ENCODE data around the gene LDAH.

The LDAH gene

GRCh38 chr2:20678086-20678395 is 144.9 kb downstream of the LDAH start:
- no peak for DNase-seq

GRCh38 chr2:20677301-20678085 is 145.4 kb downstream of the LDAH start:
- no peak for DNase-seq

GRCh38 chr2:20676353-20677215 is 146.3 kb downstream of the LDAH start:
- DNase-seq = no peak

- DNase-seq = no peak
Measured at GRCh38 chr2:20675701-20676352, 147.1 kb downstream of the LDAH start.

DNA sequence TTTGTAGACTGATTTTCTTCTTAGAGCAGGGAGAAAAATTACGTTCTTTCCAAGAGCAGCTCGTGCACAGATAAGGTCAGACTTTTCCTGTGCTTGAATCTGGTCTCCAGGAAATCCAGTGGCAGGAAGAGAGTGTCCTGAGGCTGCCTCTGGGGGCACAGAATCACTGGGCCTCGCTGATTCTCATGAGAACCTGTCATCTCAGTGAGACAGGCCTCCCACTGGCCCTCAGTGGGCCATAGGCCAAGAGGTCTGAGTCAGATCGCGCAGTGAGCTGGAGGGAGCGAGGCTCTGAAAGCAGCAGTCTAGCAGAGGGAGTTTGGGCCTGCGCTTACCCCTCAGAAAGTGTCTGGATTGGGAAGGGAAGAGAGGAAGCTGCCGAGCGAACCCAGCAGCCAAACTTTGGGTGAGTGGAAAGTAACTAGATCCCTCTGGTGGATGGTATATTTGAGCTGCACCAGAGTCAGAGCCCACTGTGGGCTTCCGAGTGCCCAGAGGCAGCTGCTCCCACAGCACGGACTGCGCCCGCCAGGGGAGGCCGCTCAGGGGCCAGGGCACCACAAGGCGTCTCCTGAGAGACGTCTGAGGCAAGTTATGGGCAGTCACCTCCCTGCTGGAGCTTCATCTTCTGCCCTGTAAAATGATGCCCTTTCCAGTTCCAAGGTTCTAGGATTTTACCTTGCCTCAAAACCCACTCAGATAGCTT is 147.8 kb downstream of the LDAH start:
- no peak for DNase-seq

GRCh38 chr2:20674309-20674965 is 148.5 kb downstream of the LDAH start:
- DNase-seq = no peak

DNA sequence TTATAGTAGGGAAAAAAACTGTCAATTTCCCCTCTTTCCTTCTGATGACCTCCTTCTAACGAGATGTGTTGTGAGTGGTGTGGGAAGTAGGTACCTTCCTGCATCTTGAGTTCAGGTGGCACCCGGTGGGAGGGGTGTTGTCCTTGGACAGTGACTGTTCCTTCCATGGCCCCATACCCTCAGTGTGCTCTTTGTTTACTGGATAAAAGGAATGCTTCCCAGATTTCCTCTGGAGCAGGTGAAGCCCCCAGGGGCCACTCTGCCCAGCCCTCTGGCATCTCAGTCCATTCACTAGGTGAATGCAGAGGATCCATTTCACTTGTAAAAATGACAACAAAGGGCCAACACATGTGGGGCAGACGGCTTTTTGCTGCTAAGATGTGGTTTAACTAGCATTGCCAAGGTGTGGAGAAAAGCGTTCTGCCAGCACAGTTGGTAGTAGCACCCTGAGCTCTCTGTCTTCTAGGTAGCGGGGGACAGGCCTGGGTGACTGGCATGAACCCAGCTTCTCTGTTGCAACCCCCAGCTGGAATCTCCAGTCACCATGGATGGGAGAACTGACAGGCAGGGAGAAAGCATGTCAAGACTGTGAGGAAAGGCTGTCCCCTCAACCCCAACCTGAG is 149.1 kb downstream of the LDAH start:
- no peak for DNase-seq

DNA sequence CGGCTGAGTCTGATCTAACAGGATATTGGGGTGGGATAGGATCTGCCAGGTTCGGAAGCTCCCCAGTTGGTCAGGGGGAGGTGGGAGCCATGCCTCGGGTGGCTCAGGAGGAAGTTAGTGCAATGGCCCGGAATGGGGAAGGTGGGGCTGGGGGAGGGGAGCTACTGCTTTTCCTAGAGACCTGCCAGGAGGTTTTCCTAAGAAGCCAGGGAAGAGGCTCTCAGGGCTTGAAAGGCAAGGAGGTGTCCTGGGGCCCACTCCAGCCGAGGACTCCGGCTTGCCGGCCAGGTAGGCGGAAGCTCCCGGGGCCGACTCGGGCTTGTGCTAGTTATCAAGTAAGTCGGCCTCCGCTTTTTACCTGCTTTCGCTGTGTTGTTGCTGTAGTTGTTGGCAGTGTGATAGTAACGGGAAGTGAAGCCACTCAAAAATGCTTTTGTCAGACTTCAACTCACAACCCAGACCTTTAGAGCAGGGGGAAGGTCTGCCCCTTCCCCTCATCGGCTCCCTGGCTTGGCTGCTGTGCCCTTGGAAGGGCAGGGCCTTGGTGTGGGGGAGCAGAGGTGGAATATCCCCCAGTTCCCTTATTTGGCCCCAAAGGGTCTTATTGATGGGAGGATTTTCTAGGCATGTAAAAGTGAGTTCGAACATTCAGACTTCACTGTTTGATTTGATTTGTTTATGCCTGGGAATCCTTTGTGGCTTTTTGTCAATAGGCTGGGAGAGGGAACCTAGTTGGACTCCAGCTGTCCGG is 150.5 kb downstream of the LDAH start:
- DNase-seq = no peak

GRCh38 chr2:20671736-20672080 is 151.2 kb downstream of the LDAH start:
- no peak for DNase-seq

- no peak for DNase-seq
Measured at GRCh38 chr2:20671036-20671735, 151.7 kb downstream of the LDAH start.

DNA sequence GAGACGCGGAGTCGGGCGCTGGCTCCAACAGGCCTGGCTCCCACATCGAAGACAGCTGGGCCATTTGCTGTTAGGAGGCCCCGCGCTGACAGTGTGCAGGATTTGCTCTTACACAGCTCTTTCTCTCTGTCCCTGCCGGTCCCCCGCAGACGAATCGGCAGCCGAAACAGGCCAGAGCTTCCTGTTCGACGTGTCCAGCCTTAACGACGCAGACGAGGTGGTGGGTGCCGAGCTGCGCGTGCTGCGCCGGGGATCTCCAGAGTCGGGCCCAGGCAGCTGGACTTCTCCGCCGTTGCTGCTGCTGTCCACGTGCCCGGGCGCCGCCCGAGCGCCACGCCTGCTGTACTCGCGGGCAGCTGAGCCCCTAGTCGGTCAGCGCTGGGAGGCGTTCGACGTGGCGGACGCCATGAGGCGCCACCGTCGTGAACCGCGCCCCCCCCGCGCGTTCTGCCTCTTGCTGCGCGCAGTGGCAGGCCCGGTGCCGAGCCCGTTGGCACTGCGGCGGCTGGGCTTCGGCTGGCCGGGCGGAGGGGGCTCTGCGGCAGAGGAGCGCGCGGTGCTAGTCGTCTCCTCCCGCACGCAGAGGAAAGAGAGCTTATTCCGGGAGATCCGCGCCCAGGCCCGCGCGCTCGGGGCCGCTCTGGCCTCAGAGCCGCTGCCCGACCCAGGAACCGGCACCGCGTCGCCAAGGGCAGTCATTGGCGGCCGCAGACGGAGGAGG is 152.4 kb downstream of the LDAH start:
- DNase-seq = no peak

- DNase-seq = no peak
Measured at GRCh38 chr2:20669562-20670314, 153.2 kb downstream of the LDAH start.

DNA sequence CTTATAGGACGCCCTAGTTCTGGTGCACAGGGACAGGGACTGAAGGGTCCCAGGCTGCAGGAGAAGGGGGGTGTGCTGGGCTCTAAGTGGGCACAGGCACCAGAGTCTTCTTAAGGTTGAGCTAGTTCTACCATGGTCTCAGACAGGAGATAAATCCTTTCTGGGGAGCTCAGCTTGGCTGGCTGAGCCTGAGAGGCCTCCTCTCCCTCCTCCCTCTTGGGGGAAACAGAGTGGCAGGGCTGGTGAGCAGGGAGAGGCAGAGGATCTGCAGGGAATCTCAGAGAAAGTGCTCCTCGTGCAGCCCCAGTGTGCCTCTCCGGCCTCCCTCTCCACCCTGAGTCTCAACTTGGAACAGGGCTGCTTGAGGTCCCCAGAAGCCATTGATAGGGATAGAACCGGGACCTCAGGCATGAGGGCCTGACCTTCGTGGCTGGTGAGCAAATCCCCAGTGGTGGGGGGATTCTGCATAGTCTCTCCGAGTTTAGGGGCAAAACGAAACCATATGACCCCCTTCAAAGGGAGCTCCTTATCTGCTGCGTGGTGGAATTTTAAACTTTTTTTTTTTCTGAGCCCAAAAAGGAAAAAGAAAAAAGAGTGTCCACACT is 153.9 kb downstream of the LDAH start:
- DNase-seq = no peak

- DNase-seq = no peak
Measured at GRCh38 chr2:20668451-20668850, 154.4 kb downstream of the LDAH start.

DNA sequence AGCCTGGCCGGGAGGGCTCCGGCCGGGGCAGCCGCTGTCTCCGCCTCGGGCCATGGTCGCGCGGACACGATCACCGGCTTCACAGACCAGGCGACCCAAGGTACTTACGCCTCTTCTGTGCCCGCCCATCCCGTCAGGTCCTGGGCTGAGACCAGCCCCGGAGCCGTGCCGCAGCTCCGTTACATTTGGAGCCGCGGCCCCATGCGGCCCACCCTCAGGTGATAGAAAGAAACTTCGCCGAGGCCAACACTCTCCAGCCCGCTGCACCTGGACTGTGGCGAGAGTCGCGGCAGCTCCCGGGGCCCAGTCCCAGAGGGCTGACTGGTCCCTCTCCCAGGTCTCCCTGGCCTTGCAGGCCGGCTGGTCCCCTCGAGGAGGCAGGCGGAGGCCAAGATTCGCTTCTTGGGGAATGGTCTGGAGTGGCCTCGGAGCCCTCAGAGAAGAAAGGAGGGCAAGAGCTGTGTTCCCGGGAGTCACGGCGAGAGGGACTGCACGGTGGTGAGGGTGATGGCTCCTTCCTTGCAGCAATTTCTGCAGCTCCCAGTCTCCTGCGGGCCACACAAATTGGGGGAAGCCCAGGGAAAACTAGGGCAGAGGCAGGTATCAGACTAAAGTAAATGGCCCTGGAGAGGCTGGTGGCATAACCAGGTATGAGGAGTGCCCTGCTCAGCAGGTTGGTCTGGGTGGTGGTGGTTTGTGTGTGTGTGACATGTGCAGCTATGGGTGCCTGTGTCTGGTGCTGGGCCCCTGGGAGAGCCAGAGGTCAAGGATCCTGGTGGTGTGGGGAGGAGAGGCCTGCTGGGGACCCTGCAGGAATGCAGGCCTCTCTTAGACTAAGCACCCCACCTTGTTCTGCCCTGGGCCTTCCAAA is 155.1 kb downstream of the LDAH start:
- no peak for DNase-seq

DNA sequence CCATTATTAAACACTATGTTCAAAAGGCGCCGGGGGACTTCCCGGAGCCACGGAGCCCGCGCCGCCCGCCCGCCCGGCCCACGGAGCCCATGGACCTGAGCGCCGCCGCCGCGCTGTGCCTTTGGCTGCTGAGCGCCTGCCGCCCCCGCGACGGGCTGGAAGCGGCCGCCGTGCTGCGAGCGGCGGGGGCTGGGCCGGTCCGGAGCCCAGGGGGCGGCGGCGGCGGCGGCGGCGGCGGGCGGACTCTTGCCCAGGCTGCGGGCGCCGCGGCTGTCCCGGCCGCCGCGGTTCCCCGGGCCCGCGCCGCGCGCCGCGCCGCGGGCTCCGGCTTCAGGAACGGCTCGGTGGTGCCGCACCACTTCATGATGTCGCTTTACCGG is 155.8 kb downstream of the LDAH start:
- DNase-seq = no peak

- no peak for DNase-seq
Measured at GRCh38 chr2:20666304-20667150, 156.4 kb downstream of the LDAH start, which contains the start of gene GDF7. GDF7 (plus strand) TSS chr2:20667144; CDS start chr2:20667240, 96 bp downstream.

All from NCI-H2171 (cell line).